CD4-positive, alpha-beta T cell treated with Interleukin-4 for 1 hour (primary cell): ENCODE data around the gene PPP2R2D.

Experiments
- DNase-seq, 2 donors: peaks; one replicate each; pipeline ENCODE4 v3.0.0-alpha.2; 2020 to 2022

The PPP2R2D gene

GRCh38 chr10:131900350-131901152, at the start of gene PPP2R2D:
Gene PPP2R2D (plus strand): TSS chr10:131901008. CDS start chr10:131901149, 141 bp downstream.
- peak; percentile 95 to 96 for DNase-seq

- peak in 1 of 2 donors; percentile 9 for DNase-seq
Measured at GRCh38 chr10:131851346-131851745, 49.5 kb upstream of the PPP2R2D start.

GRCh38 chr10:131852176-131852822, 48.5 kb upstream of the PPP2R2D start:
- peak in 1 of 2 donors; percentile 7 for DNase-seq

- peak in 1 of 2 donors; percentile 7 for DNase-seq
Measured at GRCh38 chr10:131852823-131853609, 47.8 kb upstream of the PPP2R2D start.

GRCh38 chr10:131853610-131853964, 47.2 kb upstream of the PPP2R2D start:
- DNase-seq = no peak

- peak in 1 of 2 donors; percentile 6 for DNase-seq
Measured at GRCh38 chr10:131854579-131855335, 46.1 kb upstream of the PPP2R2D start.

- no peak for DNase-seq
Measured at GRCh38 chr10:131855461-131856401, 45.1 kb upstream of the PPP2R2D start.

- DNase-seq = no peak
Measured at GRCh38 chr10:131856441-131857094, 44.2 kb upstream of the PPP2R2D start.

GRCh38 chr10:131857156-131858117, 43.4 kb upstream of the PPP2R2D start:
- DNase-seq = no peak

- DNase-seq = no peak
Measured at GRCh38 chr10:131858118-131858515, 42.7 kb upstream of the PPP2R2D start.

GRCh38 chr10:131858583-131859340, 42.0 kb upstream of the PPP2R2D start:
- no peak for DNase-seq

GRCh38 chr10:131859341-131860020, 41.3 kb upstream of the PPP2R2D start:
- no peak for DNase-seq

- no peak for DNase-seq
Measured at GRCh38 chr10:131860311-131860710, 40.5 kb upstream of the PPP2R2D start.

- no peak for DNase-seq
Measured at GRCh38 chr10:131860806-131861440, 39.9 kb upstream of the PPP2R2D start.

- no peak for DNase-seq
Measured at GRCh38 chr10:131862548-131862947, 38.3 kb upstream of the PPP2R2D start.

- DNase-seq = no peak
Measured at GRCh38 chr10:131865223-131865917, 35.4 kb upstream of the PPP2R2D start.

- no peak for DNase-seq
Measured at GRCh38 chr10:131866673-131867072, 34.1 kb upstream of the PPP2R2D start.
